SK-N-SH (cell line): ENCODE measurements around the gene ANKFN1. TPM values are rescaled to one million over a fixed set of nuclear protein-coding genes. Genes with fewer than 3 reads are reported as not detected.

Source experiments
- CTCF ChIA-PET: fragments of 300-600, 350-600 bp; formaldehyde crosslinking; extraction: SDS; loops from one replicate; lab custom pipeline; 2021; lab: Yijun Ruan, JAX
- POLR2A ChIA-PET: fragments of 350-600 bp; sonication (Branson Sonifier 250); formaldehyde crosslinking; extraction: SDS; loops from one replicate; lab custom pipeline; 2020; ENCODE audit warnings: antibody characterized with exemption, inconsistent platforms; lab: Yijun Ruan, JAX
- DNase-seq: peaks from one replicate; pipeline ENCODE4 v3.0.0; 2012
- H2AFZ ChIP-seq: fragments of 200-600 bp; sonication (generic); 2 replicates; pipeline ENCODE4 v1.8.1; 2016; ENCODE audit warnings: antibody characterized with exemption, mild to moderate bottlenecking, low read depth
- H3F3A ChIP-seq: fragments of 200-600 bp; sonication (generic); replicated peaks from 2 replicates; pipeline ENCODE3; 2016; ENCODE audit warnings: antibody characterized with exemption, mild to moderate bottlenecking; ENCODE audit not compliant: insufficient read depth
- H3K27ac ChIP-seq, 2 experiments: fragments of 200-500 bp in 1 of 2; fragments of 200-600 bp in 1 of 2; sonication (Bioruptor generic) in 1 of 2; sonication (generic), shearing (Covaris generic) in 1 of 2; 2 replicates each; pipeline versions ENCODE4 v1.5.1 to v1.6.1; 2014 to 2016; ENCODE audit warnings: low read depth in 2 of 2, inconsistent platforms in 1 of 2, low read length in 1 of 2, mild to moderate bottlenecking in 1 of 2, mixed read lengths in 1 of 2
- H3K27me3 ChIP-seq: fragments of 200-600 bp; sonication (generic), shearing (Covaris generic); 2 replicates; pipeline ENCODE4 v1.6.1; 2016; ENCODE audit warnings: mixed run types; ENCODE audit not compliant: insufficient read depth
- H3K36me3 ChIP-seq, 2 experiments: fragments of 200-500 bp in 1 of 2; fragments of 200-600 bp in 1 of 2; sonication (Bioruptor generic) in 1 of 2; sonication (generic) in 1 of 2; replicated peaks in 1 of 2; 2 replicates each; pipeline versions ENCODE3 to v1.5.1; 2014 to 2016; ENCODE audit warnings: low read length in 1 of 2, mild to moderate bottlenecking in 1 of 2; ENCODE audit not compliant: insufficient read depth in 2 of 2, control insufficient read depth in 1 of 2
- H3K4me1 ChIP-seq, 2 experiments: fragments of 200-500 bp in 1 of 2; fragments of 200-600 bp in 1 of 2; sonication (Bioruptor generic) in 1 of 2; sonication (generic), shearing (Covaris generic) in 1 of 2; 2 replicates each; pipeline versions ENCODE4 v1.5.1 to v1.6.1; 2014 to 2016; ENCODE audit warnings: low read depth in 1 of 2, low read length in 1 of 2, mixed run types in 1 of 2; ENCODE audit not compliant: insufficient read depth in 2 of 2, control insufficient read depth in 1 of 2
- H3K4me2 ChIP-seq: fragments of 200-600 bp; sonication (generic), shearing (Covaris generic); 2 replicates; pipeline ENCODE4 v1.6.1; 2017; ENCODE audit warnings: mixed run types
- H3K4me3 ChIP-seq, 2 experiments: fragments of 200-500 bp in 1 of 2; fragments of 200-600 bp in 1 of 2; sonication (Bioruptor generic) in 1 of 2; sonication (generic), shearing (Covaris generic) in 1 of 2; 2 replicates each; pipeline versions ENCODE4 v1.5.1 to v1.8.1; 2014 to 2016; ENCODE audit warnings: low read depth in 2 of 2, inconsistent platforms in 1 of 2, low read length in 1 of 2, mild to moderate bottlenecking in 1 of 2, mixed read lengths in 1 of 2, moderate library complexity in 1 of 2
- H3K79me2 ChIP-seq: fragments of 200-600 bp; sonication (generic); 2 replicates; pipeline ENCODE4 v1.8.1; 2017; ENCODE audit warnings: mild to moderate bottlenecking; ENCODE audit not compliant: insufficient read depth
- H3K9ac ChIP-seq: fragments of 200-600 bp; sonication (generic); 2 replicates; pipeline ENCODE4 v1.6.1; 2017; ENCODE audit warnings: mixed run types
- H3K9me2 ChIP-seq: fragments of 200-600 bp; sonication (generic); 2 replicates; pipeline ENCODE4 v1.6.1; 2017; ENCODE audit warnings: mixed run types
- H3K9me3 ChIP-seq: fragments of 200-600 bp; sonication (generic); 2 replicates; pipeline ENCODE4 v1.6.1; 2017; ENCODE audit warnings: mixed run types, mild to moderate bottlenecking, moderate library complexity
- H4K20me1 ChIP-seq: fragments of 200-600 bp; sonication (generic); 2 replicates; pipeline ENCODE4 v1.6.1; 2017; ENCODE audit warnings: mild to moderate bottlenecking, mixed run types; ENCODE audit not compliant: insufficient read depth
- CTCF ChIP-seq: fragments of 200-600 bp; sonication (generic); IDR thresholded peaks from 2 replicates; pipeline ENCODE4 v1.6.1; 2017; ENCODE audit warnings: antibody characterized with exemption, mild to moderate bottlenecking, moderate library complexity
- ELF1 ChIP-seq: IDR thresholded peaks from 2 replicates; pipeline ENCODE4 v1.4.0; 2012
- EP300 ChIP-seq, 2 experiments: IDR thresholded peaks; 2 replicates each; pipeline versions ENCODE4 v1.4.0 to v1.6.1; 2012; ENCODE audit warnings: borderline replicate concordance in 1 of 2, low read depth in 1 of 2, low read length in 1 of 2
- FOSL2 ChIP-seq: IDR thresholded peaks from 2 replicates; pipeline ENCODE4 v1.4.0; 2012; ENCODE audit warnings: low read depth, mild to moderate bottlenecking, moderate library complexity, borderline replicate concordance
- FOXJ3 ChIP-seq: sonication (generic); formaldehyde crosslinking; IDR thresholded peaks from 2 replicates; pipeline ENCODE4 v1.5.1; 2020; ENCODE audit warnings: mild to moderate bottlenecking, missing genetic modification reagents
- GABPA ChIP-seq: IDR thresholded peaks from 2 replicates; pipeline ENCODE4 v1.4.0; 2012; ENCODE audit warnings: low read depth, mild to moderate bottlenecking
- GATA2 ChIP-seq: sonication (generic); formaldehyde crosslinking; IDR thresholded peaks from 2 replicates; pipeline ENCODE4 v1.5.0; 2020; ENCODE audit warnings: mild to moderate bottlenecking, missing genetic modification reagents
- MAX ChIP-seq: IDR thresholded peaks from 2 replicates; pipeline ENCODE4 v1.4.0; 2012; ENCODE audit warnings: low read depth
- PBX3 ChIP-seq: IDR thresholded peaks from 2 replicates; pipeline ENCODE4; 2012
- POLR2AphosphoS5 ChIP-seq: IDR thresholded peaks from 2 replicates; pipeline ENCODE4 v1.6.1; 2012; ENCODE audit warnings: low read depth, low read length
- RCOR1 ChIP-seq: fragments of 150-350 bp; IDR thresholded peaks from 2 replicates; pipeline ENCODE4 v1.6.1; 2017; ENCODE audit warnings: antibody characterized with exemption, low read length
- RFX5 ChIP-seq: IDR thresholded peaks from 2 replicates; pipeline ENCODE4 v1.6.1; 2012; ENCODE audit warnings: mild to moderate bottlenecking, improper control_type of control experiment, low read length
- RXRA ChIP-seq: IDR thresholded peaks from 2 replicates; pipeline ENCODE4 v1.4.0; 2012; ENCODE audit warnings: low read depth, mild to moderate bottlenecking, borderline replicate concordance
- SMC3 ChIP-seq: IDR thresholded peaks from 2 replicates; pipeline ENCODE4 v1.6.1; 2012; ENCODE audit warnings: low read depth, low read length, improper control_type of control experiment
- TAF1 ChIP-seq: IDR thresholded peaks from 2 replicates; pipeline ENCODE4 v1.6.1; 2012; ENCODE audit warnings: low read depth, mild to moderate bottlenecking, low read length, moderate library complexity, borderline replicate concordance
- TCF12 ChIP-seq: IDR thresholded peaks from 2 replicates; pipeline ENCODE4 v1.4.0; 2012
- YY1 ChIP-seq: IDR thresholded peaks from 2 replicates; pipeline ENCODE4 v1.4.0; 2012; ENCODE audit warnings: low read depth, mild to moderate bottlenecking
- ZBTB33 ChIP-seq: IDR thresholded peaks from 2 replicates; pipeline ENCODE4 v1.4.0; 2012; ENCODE audit warnings: low read depth, borderline replicate concordance
- WGBS: methylation state at CpG from one replicate; pipeline ENCODE4 v1.1.6; 2017; ENCODE audit warnings: low lambda C conversion rate; 5-methylcytosine and 5-hydroxymethylcytosine counted together
- polyA plus RNA-seq, 3 experiments: library from polyadenylated mRNA; depleted of rRNA; stranded (reverse); fragments of >200 nt; gene quantifications; 2 replicates each; pipeline ENCODE4 v1.2.3, GENCODE V29; 2012

The ANKFN1 gene
- polyA plus RNA-seq, 1 of the 3 experiments (the other 2 are of a cell fraction): 0.07 TPM

GRCh38 chr17:56178203-56178602 is 24.9 kb downstream of the ANKFN1 start:
- ChIA-PET CTCF (no interaction called here), POLR2A (interaction anchor here (0.7 kb wide), 1 partner anchor 21 kb away, joined by 3 read pairs; no protein-coding TSS in a partner anchor)
- Histone ChIP-seq H3K36me3 (no peaks in the 10 kb centered on the region), H3K9me2 (no peaks in the 10 kb centered on the region), H3K4me1 (peaks cover 2 to 10% of the 10 kb centered on the region in 2 experiments; a peak in 1 of 4 replicates), H3K27me3 (no peaks in the 10 kb centered on the region), H3K27ac (no peak overlapping the region), H2AFZ (no peak overlapping the region), H3K4me2 (no peak overlapping the region), H3K9me3 (no peaks in the 10 kb centered on the region), H3K9ac (no peak overlapping the region), H3F3A (no peaks in the 10 kb centered on the region), H4K20me1 (no peaks in the 10 kb centered on the region), H3K79me2 (no peaks in the 10 kb centered on the region), H3K4me3 (no peak overlapping the region)
- no peak for TF ChIP-seq GATA2 (CRISPR knock-in tag)
- no peak for TF ChIP-seq ELF1
- TF ChIP-seq ZBTB33: no peak
- no peak for TF ChIP-seq RFX5
- no peak for TF ChIP-seq TCF12
- no peak for TF ChIP-seq POLR2AphosphoS5
- no peak for DNase-seq
- WGBS: 35% methylated on average over 5 of the region's 5 CpGs

GRCh38 chr17:56182081-56182480 is 28.8 kb downstream of the ANKFN1 start:
- ChIA-PET CTCF (interaction anchor here (0.6 kb wide), 1 partner anchor 49 kb away, joined by 3 read pairs; no protein-coding TSS in a partner anchor), POLR2A (no interaction called here)
- H3F3A ChIP-seq: peaks cover 6% of the 10 kb centered on the region

More at GRCh38 chr17:56182081-56182480, 28.8 kb downstream of the ANKFN1 start:
- 6% methylated on average over 1 of the region's 1 CpG for WGBS
- no peaks in the 10 kb centered on the region for H3K9me3 ChIP-seq
- H3K79me2 ChIP-seq: no peaks in the 10 kb centered on the region
- TF ChIP-seq PBX3 (no peak), RXRA (no peak), TAF1 (no peak), FOXJ3 (CRISPR knock-in tag) (no peak), RFX5 (no peak), SMC3 (no peak), RCOR1 (no peak), FOSL2 (no peak), YY1 (no peak), EP300 (IDR thresholded peaks at IDR 0.05; ENCODE audit: borderline replicate concordance in 1 of 2, low read depth in 1 of 2, low read length in 1 of 2) (no peak), GABPA (no peak), CTCF (no peak), MAX (no peak), GATA2 (CRISPR knock-in tag) (no peak)
- H3K9ac ChIP-seq: no peak overlapping the region
- H3K9me2 ChIP-seq: no peaks in the 10 kb centered on the region
- no peaks in the 10 kb centered on the region for H3K27me3 ChIP-seq
- H3K4me3 ChIP-seq: no peak overlapping the region
- DNase-seq: no peak
- peaks cover 0 to 10% of the 10 kb centered on the region in 2 experiments; a peak in 1 of 4 replicates for H3K4me1 ChIP-seq
- H2AFZ ChIP-seq: no peak overlapping the region
- no peaks in the 10 kb centered on the region for H3K36me3 ChIP-seq
- H3K27ac ChIP-seq: no peak overlapping the region
- no peaks in the 10 kb centered on the region for H4K20me1 ChIP-seq
- no peak overlapping the region for H3K4me2 ChIP-seq
